Mesendoderm (in vitro differentiated cells): ENCODE measurements around the gene HS3ST3B1.

Source experiments
- DNase-seq: peaks from one replicate; pipeline ENCODE4 v3.0.0; 2013
- H2AK5ac ChIP-seq: 2 replicates; pipeline ENCODE4 v1.6.1; 2013; ENCODE audit warnings: low read length, inconsistent platforms
- H2BK120ac ChIP-seq: 2 replicates; pipeline ENCODE4 v1.6.1; 2013; ENCODE audit warnings: low read depth, mild to moderate bottlenecking, low read length, moderate library complexity, mixed read lengths
- H2BK15ac ChIP-seq: replicated peaks from 2 replicates; pipeline ENCODE4 v1.6.1; 2013; ENCODE audit warnings: low read depth, mild to moderate bottlenecking, moderate library complexity
- H2BK5ac ChIP-seq: 2 replicates; pipeline ENCODE4 v1.6.1; 2013; ENCODE audit warnings: low read length, inconsistent platforms
- H3K18ac ChIP-seq: 2 replicates; pipeline ENCODE4 v1.6.1; 2013; ENCODE audit warnings: mild to moderate bottlenecking, low read length, mixed read lengths
- H3K23ac ChIP-seq: one replicate; pipeline ENCODE4 v1.6.1; 2013; ENCODE audit warnings: low read length
- H3K27ac ChIP-seq: 2 replicates; pipeline ENCODE4 v1.5.1; 2013; ENCODE audit warnings: low read depth, mild to moderate bottlenecking, inconsistent platforms, low read length, moderate library complexity
- H3K27me3 ChIP-seq: 2 replicates; pipeline ENCODE4 v1.6.1; 2013; ENCODE audit warnings: low read length, control low read depth, mild to moderate bottlenecking, inconsistent platforms; ENCODE audit not compliant: insufficient read depth, poor library complexity
- H3K36me3 ChIP-seq: 2 replicates; pipeline ENCODE4 v1.6.1; 2013; ENCODE audit warnings: low read length, inconsistent platforms; ENCODE audit not compliant: control insufficient read depth, insufficient read depth
- H3K4ac ChIP-seq: one replicate; pipeline ENCODE4 v1.6.1; 2013; ENCODE audit warnings: low read depth, mild to moderate bottlenecking, low read length, moderate library complexity
- H3K4me1 ChIP-seq: 2 replicates; pipeline ENCODE4 v1.6.1; 2013; ENCODE audit warnings: low read depth, low read length, inconsistent platforms; ENCODE audit not compliant: control insufficient read depth
- H3K4me2 ChIP-seq: 2 replicates; pipeline ENCODE4 v1.6.1; 2013; ENCODE audit warnings: low read length
- H3K4me3 ChIP-seq: 2 replicates; pipeline ENCODE4 v1.5.1; 2013; ENCODE audit warnings: mild to moderate bottlenecking, low read length
- H3K56ac ChIP-seq: one replicate; pipeline ENCODE4 v1.6.1; 2013; ENCODE audit warnings: low read length
- H3K79me1 ChIP-seq: 2 replicates; pipeline ENCODE4 v1.6.1; 2013; ENCODE audit warnings: low read length, inconsistent platforms
- H3K79me2 ChIP-seq: 2 replicates; pipeline ENCODE4 v1.6.1; 2013; ENCODE audit warnings: mild to moderate bottlenecking, low read length; ENCODE audit not compliant: control insufficient read depth, insufficient read depth
- H3K9ac ChIP-seq: 2 replicates; pipeline ENCODE4 v1.6.1; 2013; ENCODE audit warnings: low read length, inconsistent platforms
- H4K5ac ChIP-seq: one replicate; pipeline ENCODE4 v1.6.1; 2013; ENCODE audit warnings: low read length
- H4K8ac ChIP-seq: one replicate; pipeline ENCODE4 v1.6.1; 2013; ENCODE audit warnings: low read depth, mild to moderate bottlenecking, control low read depth, low read length, moderate library complexity
- WGBS: extraction: QIAGEN DNeasy Blood & Tissue Kit; methylation state at CpG from one replicate; pipeline ENCODE4 v1.1.7; 2013; ENCODE audit warnings: low lambda C conversion rate, missing lambda C conversion rate; ENCODE audit not compliant: insufficient coverage; ENCODE audit errors: extremely low coverage; 5-methylcytosine and 5-hydroxymethylcytosine counted together

Gene HS3ST3B1

GRCh38 chr17:14353861-14354474 lies 53.1 kb downstream of the HS3ST3B1 start:
- Histone ChIP-seq H3K18ac (no peak overlapping the region), H2BK120ac (no peak overlapping the region), H3K36me3 (no peaks in the 10 kb centered on the region), H2BK5ac (no peak overlapping the region), H3K4me2 (no peak overlapping the region), H2BK15ac (no peak overlapping the region), H3K79me1 (no peaks in the 10 kb centered on the region), H3K4me3 (no peak overlapping the region), H3K9ac (no peak overlapping the region), H4K8ac (no peak overlapping the region), H3K23ac (peak overlapping the region; percentile 31), H2AK5ac (peak overlapping the region; percentile 8), H3K4ac (no peak overlapping the region), H4K5ac (no peak overlapping the region), H3K79me2 (no peaks in the 10 kb centered on the region), H3K27ac (no peak overlapping the region), H3K4me1 (peaks cover 9% of the 10 kb centered on the region), H3K27me3 (no peaks in the 10 kb centered on the region), H3K56ac (no peak overlapping the region)
- no CpG with 5 or more reads among the region's 5 CpGs for WGBS
- no peak for DNase-seq

DNA sequence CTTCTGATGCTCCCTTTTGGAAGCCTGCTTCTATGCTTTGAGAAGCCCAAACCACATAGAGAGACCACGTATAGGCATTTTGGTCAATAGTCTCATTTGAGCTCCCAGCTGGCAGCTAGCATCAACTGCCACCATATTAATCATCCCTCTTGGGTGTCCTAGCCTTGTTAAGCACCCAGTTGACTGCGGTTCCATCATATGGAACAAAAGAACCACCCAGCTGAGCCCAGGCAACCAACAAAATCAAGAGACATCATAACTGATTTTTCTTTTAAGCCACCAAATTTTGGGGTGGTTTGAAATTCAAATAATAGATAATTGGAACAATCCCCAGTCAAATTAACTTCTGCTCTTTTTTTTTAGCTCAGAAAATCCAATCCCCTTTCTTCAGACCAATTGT lies 53.9 kb downstream of the HS3ST3B1 start:
- Histone ChIP-seq H2BK15ac (no peak overlapping the region), H2BK120ac (no peak overlapping the region), H3K4me2 (no peak overlapping the region), H3K36me3 (no peaks in the 10 kb centered on the region), H3K4me3 (no peak overlapping the region), H3K79me2 (no peaks in the 10 kb centered on the region), H2AK5ac (peak overlapping the region; percentile 8), H3K56ac (no peak overlapping the region), H4K5ac (no peak overlapping the region), H3K4me1 (peaks cover 9% of the 10 kb centered on the region), H3K79me1 (no peaks in the 10 kb centered on the region), H2BK5ac (no peak overlapping the region), H3K18ac (no peak overlapping the region), H3K4ac (peak overlapping the region; percentile 48), H3K23ac (no peak overlapping the region), H3K27me3 (no peaks in the 10 kb centered on the region), H3K27ac (no peak overlapping the region), H4K8ac (no peak overlapping the region), H3K9ac (no peak overlapping the region)
- no peak for DNase-seq
- WGBS, result no CpG with 5 or more reads among the region's 2 CpGs

DNA sequence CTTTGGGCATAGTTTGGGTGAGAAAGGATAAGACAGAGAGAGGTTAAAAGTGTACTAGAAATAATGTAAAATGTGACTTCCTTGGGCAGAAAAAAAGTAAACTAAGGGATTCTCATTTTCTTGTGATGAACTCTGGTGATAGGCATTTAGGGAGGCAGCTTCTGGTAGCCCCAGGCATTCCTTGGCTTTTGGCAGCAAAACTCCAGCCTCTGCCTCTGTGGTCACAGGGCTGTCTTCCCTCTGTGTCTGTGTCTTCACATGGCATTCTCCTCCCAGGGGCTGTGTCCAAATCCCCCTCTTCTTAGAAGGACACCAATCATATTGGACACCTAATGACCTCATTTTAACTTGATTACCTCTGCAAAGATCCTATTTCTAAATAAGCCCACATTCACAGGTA lies 54.7 kb downstream of the HS3ST3B1 start:
- Histone ChIP-seq H3K56ac (peak overlapping the region; percentile 65), H3K27ac (peak overlapping the region; percentile 65), H2BK120ac (no peak overlapping the region), H3K4me1 (peaks cover 9% of the 10 kb centered on the region), H4K8ac (no peak overlapping the region), H4K5ac (no peak overlapping the region), H3K4me3 (no peak overlapping the region), H3K18ac (no peak overlapping the region), H3K23ac (no peak overlapping the region), H3K4ac (no peak overlapping the region), H3K79me2 (no peaks in the 10 kb centered on the region), H3K79me1 (no peaks in the 10 kb centered on the region), H2BK5ac (peak overlapping the region; percentile 62), H3K4me2 (no peak overlapping the region), H3K9ac (no peak overlapping the region), H2AK5ac (no peak overlapping the region), H2BK15ac (no peak overlapping the region), H3K36me3 (no peaks in the 10 kb centered on the region), H3K27me3 (no peaks in the 10 kb centered on the region)
- DNase-seq, result peak; percentile 65

GRCh38 chr17:14359163-14360020 lies 58.5 kb downstream of the HS3ST3B1 start:
- no peak overlapping the region for H3K4me3 ChIP-seq
- H4K5ac ChIP-seq, result no peak overlapping the region
- peaks cover 5% of the 10 kb centered on the region for H3K4me1 ChIP-seq
- H3K27me3 ChIP-seq, result no peaks in the 10 kb centered on the region
- no peak overlapping the region for H3K56ac ChIP-seq
- no peak overlapping the region for H2BK15ac ChIP-seq
- DNase-seq, result no peak
- H2AK5ac ChIP-seq, result no peak overlapping the region
- no CpG with 5 or more reads among the region's 8 CpGs for WGBS
- H3K4ac ChIP-seq, result no peak overlapping the region
- H3K79me1 ChIP-seq, result no peaks in the 10 kb centered on the region
- no peak overlapping the region for H3K4me2 ChIP-seq
- H3K27ac ChIP-seq, result no peak overlapping the region
- H3K79me2 ChIP-seq, result no peaks in the 10 kb centered on the region
- H3K18ac ChIP-seq, result no peak overlapping the region
- H3K9ac ChIP-seq, result no peak overlapping the region
- H2BK5ac ChIP-seq, result no peak overlapping the region
- no peak overlapping the region for H2BK120ac ChIP-seq
- H4K8ac ChIP-seq, result no peak overlapping the region
- H3K23ac ChIP-seq, result no peak overlapping the region
- H3K36me3 ChIP-seq, result no peaks in the 10 kb centered on the region

DNA sequence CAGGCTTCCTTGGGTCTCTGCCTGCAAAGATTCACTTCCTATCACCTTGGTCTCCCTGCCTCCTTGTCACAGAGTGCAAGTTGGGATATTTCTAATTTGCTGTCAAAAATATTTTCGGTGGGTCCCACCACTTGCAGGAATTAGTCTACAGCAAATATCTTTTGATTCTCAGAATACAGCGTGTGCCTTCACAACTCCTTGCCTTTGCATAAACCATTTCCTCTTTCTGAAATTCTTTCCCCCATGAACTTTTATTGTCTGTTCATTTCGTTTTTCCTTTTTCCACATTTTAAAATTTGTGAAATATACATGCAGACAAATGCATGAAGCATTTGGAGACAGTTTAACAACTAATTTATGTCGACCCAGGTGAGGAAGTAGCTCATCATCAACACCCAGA lies 60.0 kb downstream of the HS3ST3B1 start:
- no peaks in the 10 kb centered on the region for H3K79me1 ChIP-seq
- no peak overlapping the region for H2BK5ac ChIP-seq
- no peak overlapping the region for H2BK15ac ChIP-seq
- H3K79me2 ChIP-seq, result no peaks in the 10 kb centered on the region
- H3K56ac ChIP-seq, result no peak overlapping the region
- no peak overlapping the region for H2BK120ac ChIP-seq
- H3K4ac ChIP-seq, result no peak overlapping the region
- H2AK5ac ChIP-seq, result no peak overlapping the region
- WGBS, result no CpG with 5 or more reads among the region's 4 CpGs
- H4K8ac ChIP-seq, result no peak overlapping the region
- H3K4me1 ChIP-seq, result peaks cover 2% of the 10 kb centered on the region
- no peak overlapping the region for H3K23ac ChIP-seq
- H3K4me2 ChIP-seq, result no peak overlapping the region
- no peaks in the 10 kb centered on the region for H3K36me3 ChIP-seq
- no peak overlapping the region for H3K9ac ChIP-seq
- H4K5ac ChIP-seq, result no peak overlapping the region
- H3K27me3 ChIP-seq, result no peaks in the 10 kb centered on the region
- no peak overlapping the region for H3K18ac ChIP-seq
- no peak overlapping the region for H3K27ac ChIP-seq
- no peak overlapping the region for H3K4me3 ChIP-seq
- no peak for DNase-seq
